ENCODE measurements around the gene SUMO3.

Gene SUMO3

DNA sequence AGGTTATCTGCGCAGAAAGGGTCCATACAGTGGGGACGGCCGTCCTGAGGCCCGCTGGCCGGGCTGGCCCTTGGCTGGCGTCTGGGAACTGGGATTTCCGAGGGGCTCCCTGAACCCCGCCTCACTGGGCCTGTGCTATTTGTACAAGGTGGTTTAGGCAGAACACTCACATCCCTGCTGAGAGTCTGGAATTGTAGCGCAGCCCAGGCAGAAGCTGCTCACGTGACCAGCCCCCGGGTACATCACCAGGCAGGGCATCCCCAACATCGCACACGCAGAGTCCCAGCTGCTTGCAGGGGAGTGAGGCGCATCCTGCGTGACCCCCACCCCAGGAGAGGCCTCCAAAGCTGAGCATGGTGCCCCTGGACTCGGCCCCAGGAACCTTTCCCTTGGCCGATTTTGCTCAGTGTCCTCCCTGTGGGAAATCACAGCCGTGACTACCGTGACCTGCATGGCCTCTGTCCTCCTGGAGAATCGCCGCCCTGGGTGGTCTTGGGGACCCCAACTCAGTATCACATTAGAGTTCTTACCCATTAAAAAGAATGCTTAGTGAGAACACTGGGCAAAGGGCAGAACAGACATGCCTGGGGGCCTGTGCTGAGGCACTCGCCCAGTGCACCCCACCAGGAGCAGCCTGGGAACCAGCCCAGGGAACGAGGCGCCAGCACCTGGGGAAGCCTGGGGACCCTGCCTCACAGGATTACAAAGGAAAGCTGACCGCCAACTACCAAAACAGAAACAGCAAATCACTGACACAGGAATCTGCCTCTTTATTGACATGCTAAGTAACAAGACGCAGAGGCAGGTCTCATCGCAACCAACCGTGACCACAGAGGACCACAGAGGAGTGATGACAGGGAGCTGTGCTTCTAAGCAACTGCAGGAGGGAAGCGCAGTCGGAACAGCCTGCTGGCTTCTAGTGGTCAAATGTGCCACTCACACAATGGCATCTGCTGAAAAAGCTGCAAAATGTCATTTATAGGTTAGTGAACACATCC lies 49.7 kb downstream of the SUMO3 start:
- no peaks in the 10 kb centered on the region for H3K9me3 ChIP-seq (ENCODE audit: insufficient read depth, low read depth, low read length)
- no peak overlapping the region for H3K9ac ChIP-seq (ENCODE audit: low read depth, low read length, poor library complexity, severe bottlenecking)

DNA sequence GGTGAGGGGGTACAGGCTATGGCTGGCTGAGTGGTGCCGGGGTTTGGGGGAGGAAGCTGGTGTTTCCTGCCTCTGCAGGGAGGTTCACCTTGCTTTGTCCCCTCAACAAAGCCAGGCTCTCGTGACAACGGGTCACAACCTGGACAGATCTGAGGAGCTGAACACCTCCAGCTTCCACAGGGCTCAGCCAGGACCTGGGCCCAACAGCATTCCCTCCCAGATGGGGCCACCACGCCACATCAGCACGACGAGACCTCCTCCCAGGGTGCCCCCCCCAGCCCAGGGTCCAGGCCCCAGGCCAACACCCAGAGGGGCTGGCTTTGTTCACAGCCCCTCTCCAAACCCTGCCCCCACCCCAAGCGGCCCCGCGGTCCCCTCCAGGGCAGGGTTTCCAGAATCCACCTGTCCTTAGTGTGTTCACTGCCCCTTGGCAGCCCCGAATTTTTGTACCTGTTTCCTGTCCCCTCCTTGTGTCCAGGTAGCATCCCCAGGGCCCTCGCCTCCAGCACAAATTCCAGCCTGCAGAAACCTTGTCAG lies 51.0 kb downstream of the SUMO3 start:
- Histone ChIP-seq H3F3A (ENCODE audit: low read depth) (no peaks in the 10 kb centered on the region), H4K20me1 (ENCODE audit: insufficient read depth, low read length, poor library complexity, severe bottlenecking) (no peaks in the 10 kb centered on the region), H3K9ac (ENCODE audit: low read depth, low read length, poor library complexity, severe bottlenecking) (peak overlapping the region; percentile 39), H3K9me3 (ENCODE audit: insufficient read depth, low read depth, low read length) (no peaks in the 10 kb centered on the region), H3K27me3 (ENCODE audit: insufficient read depth, low read length, poor library complexity, severe bottlenecking) (no peaks in the 10 kb centered on the region), H3K4me1 (ENCODE audit: insufficient read depth, low read length, poor library complexity, severe bottlenecking) (no peaks in the 10 kb centered on the region), H3K36me3 (ENCODE audit: insufficient read depth, low read length) (peaks cover 24% of the 10 kb centered on the region; the same call in 1 of the 2 replicates), H3K4me2 (ENCODE audit: low read depth, low read length, poor library complexity, severe bottlenecking) (no peak overlapping the region), H3K9me2 (replicated peaks; ENCODE audit: low read depth, low read length) (no peaks in the 10 kb centered on the region), H3K4me3 (ENCODE audit: low read length, poor library complexity, severe bottlenecking) (no peak overlapping the region), H2AFZ (ENCODE audit: low read length) (no peak overlapping the region), H3K79me2 (ENCODE audit: insufficient read depth, low read length) (no peaks in the 10 kb centered on the region)
- no peak for TF ChIP-seq EZH2phosphoT487 (IDR thresholded peaks at IDR 0.05; ENCODE audit: borderline replicate concordance)
- TF ChIP-seq, protein P1, sequence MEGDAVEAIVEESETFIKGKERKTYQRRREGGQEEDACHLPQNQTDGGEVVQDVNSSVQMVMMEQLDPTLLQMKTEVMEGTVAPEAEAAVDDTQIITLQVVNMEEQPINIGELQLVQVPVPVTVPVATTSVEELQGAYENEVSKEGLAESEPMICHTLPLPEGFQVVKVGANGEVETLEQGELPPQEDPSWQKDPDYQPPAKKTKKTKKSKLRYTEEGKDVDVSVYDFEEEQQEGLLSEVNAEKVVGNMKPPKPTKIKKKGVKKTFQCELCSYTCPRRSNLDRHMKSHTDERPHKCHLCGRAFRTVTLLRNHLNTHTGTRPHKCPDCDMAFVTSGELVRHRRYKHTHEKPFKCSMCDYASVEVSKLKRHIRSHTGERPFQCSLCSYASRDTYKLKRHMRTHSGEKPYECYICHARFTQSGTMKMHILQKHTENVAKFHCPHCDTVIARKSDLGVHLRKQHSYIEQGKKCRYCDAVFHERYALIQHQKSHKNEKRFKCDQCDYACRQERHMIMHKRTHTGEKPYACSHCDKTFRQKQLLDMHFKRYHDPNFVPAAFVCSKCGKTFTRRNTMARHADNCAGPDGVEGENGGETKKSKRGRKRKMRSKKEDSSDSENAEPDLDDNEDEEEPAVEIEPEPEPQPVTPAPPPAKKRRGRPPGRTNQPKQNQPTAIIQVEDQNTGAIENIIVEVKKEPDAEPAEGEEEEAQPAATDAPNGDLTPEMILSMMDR (conservative IDR thresholded peaks at IDR 0.05; ENCODE audit: low read length) = no peak

More for the DNA sequence above, 49.7 kb downstream of the SUMO3 start:
- H3K27me3 ChIP-seq (ENCODE audit: insufficient read depth, low read length, poor library complexity, severe bottlenecking) = no peaks in the 10 kb centered on the region
- H3K4me3 ChIP-seq (ENCODE audit: low read length, poor library complexity, severe bottlenecking) = no peak overlapping the region
- H3K4me1 ChIP-seq (ENCODE audit: insufficient read depth, low read length, poor library complexity, severe bottlenecking) = no peaks in the 10 kb centered on the region
- H2AFZ ChIP-seq (ENCODE audit: low read length) = no peak overlapping the region
- H3K4me2 ChIP-seq (ENCODE audit: low read depth, low read length, poor library complexity, severe bottlenecking) = no peak overlapping the region
- H3K36me3 ChIP-seq (ENCODE audit: insufficient read depth, low read length) = peaks cover 35% of the 10 kb centered on the region; the same call in 1 of the 2 replicates
- H3K9me2 ChIP-seq (replicated peaks; ENCODE audit: low read depth, low read length) = no peaks in the 10 kb centered on the region
- no peaks in the 10 kb centered on the region for H3F3A ChIP-seq (ENCODE audit: low read depth)
- no peaks in the 10 kb centered on the region for H4K20me1 ChIP-seq (ENCODE audit: insufficient read depth, low read length, poor library complexity, severe bottlenecking)
- TF ChIP-seq, protein P1 (conservative IDR thresholded peaks at IDR 0.05; ENCODE audit: low read length) = no peak
- TF ChIP-seq EZH2phosphoT487 (IDR thresholded peaks at IDR 0.05; ENCODE audit: borderline replicate concordance) = no peak
- no peaks in the 10 kb centered on the region for H3K79me2 ChIP-seq (ENCODE audit: insufficient read depth, low read length)

DNA sequence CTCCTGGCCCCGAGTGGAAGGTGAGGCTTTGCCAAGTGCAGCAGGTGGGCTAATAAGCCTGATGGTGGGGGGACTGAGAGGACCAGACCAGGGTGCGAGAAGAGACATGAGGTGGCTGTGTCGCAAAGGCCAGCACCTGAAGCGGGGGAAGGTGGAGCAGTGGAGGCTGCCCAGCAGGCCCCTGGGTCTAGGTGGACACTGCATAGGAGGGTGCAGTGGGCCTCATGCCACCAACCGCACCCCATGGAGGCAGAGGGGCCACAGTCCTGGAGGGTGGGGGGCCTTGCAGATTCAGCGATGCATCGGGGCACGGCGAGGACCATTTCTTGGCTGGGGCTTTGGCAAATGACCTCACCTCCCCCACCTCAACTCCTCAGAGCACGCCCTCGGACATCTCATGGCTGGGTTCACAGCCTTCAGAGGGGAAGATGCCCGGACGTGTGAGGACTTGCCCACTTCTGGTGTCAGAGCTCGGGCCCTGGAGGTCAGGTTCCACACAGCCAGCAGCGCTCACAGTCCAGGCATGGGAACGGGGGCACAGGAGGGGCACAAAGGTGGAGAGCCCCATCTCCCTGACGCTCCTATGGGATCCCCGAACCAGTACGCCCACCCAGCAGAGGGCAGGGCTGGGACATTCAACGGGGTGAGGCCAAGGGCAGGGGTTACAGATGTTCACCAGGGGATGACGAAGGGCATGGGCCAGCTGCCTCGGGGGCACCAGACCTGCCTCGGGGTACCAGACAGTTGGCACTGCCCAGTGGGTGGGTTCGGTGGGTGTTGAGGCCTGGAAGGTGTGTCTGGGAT lies 51.6 kb downstream of the SUMO3 start:
- no peaks in the 10 kb centered on the region for H3K27me3 ChIP-seq (ENCODE audit: insufficient read depth, low read length, poor library complexity, severe bottlenecking)
- H3K79me2 ChIP-seq (ENCODE audit: insufficient read depth, low read length) = no peaks in the 10 kb centered on the region
- no peaks in the 10 kb centered on the region for H3K4me1 ChIP-seq (ENCODE audit: insufficient read depth, low read length, poor library complexity, severe bottlenecking)
- H3F3A ChIP-seq (ENCODE audit: low read depth) = no peaks in the 10 kb centered on the region
- no peaks in the 10 kb centered on the region for H4K20me1 ChIP-seq (ENCODE audit: insufficient read depth, low read length, poor library complexity, severe bottlenecking)
- H3K9me2 ChIP-seq (replicated peaks; ENCODE audit: low read depth, low read length) = no peaks in the 10 kb centered on the region
- no peaks in the 10 kb centered on the region for H3K9me3 ChIP-seq (ENCODE audit: insufficient read depth, low read depth, low read length)
- no peak overlapping the region for H3K4me2 ChIP-seq (ENCODE audit: low read depth, low read length, poor library complexity, severe bottlenecking)
- peak overlapping the region; percentile 39 for H3K9ac ChIP-seq (ENCODE audit: low read depth, low read length, poor library complexity, severe bottlenecking)
- TF ChIP-seq, protein P1 (conservative IDR thresholded peaks at IDR 0.05; ENCODE audit: low read length) = no peak
- no peak for TF ChIP-seq EZH2phosphoT487 (IDR thresholded peaks at IDR 0.05; ENCODE audit: borderline replicate concordance)
- H3K36me3 ChIP-seq (ENCODE audit: insufficient read depth, low read length) = peaks cover 17% of the 10 kb centered on the region; the same call in 1 of the 2 replicates
- H2AFZ ChIP-seq (ENCODE audit: low read length) = no peak overlapping the region
- H3K4me3 ChIP-seq (ENCODE audit: low read length, poor library complexity, severe bottlenecking) = no peak overlapping the region

All from Loucy (cell line).